Ascending aorta (tissue), 2 donors: ENCODE data around the gene LARGE1. TPM values are rescaled to one million over a fixed set of nuclear protein-coding genes. Genes with fewer than 3 reads are reported as not detected.
"Not testable (repeated sequence)": the region's sequence is repeated elsewhere in the genome, so short reads cannot be mapped to it uniquely, and the experiment has no call there.

Experiments used
- DNase-seq, 2 donors: peaks; one replicate each; pipeline ENCODE4 v3.0.0-alpha.2; 2019; ENCODE audit warnings: low spot score in 2 of 2
- H3K27ac ChIP-seq, 2 donors: fragments of 200-600 bp; sonication (generic); one replicate each; pipeline ENCODE4 v1.5.1; 2016 to 2017; ENCODE audit warnings: mild to moderate bottlenecking in 1 of 2
- H3K27me3 ChIP-seq: fragments of 200-600 bp; sonication (generic); one replicate; pipeline ENCODE4 v1.5.1; 2017
- H3K36me3 ChIP-seq, 2 donors: fragments of 200-600 bp; sonication (generic); one replicate each; pipeline ENCODE4 v1.5.1; 2016
- H3K4me1 ChIP-seq, 2 donors: fragments of 200-600 bp; sonication (generic); one replicate each; pipeline ENCODE4 v1.5.1; 2016 to 2017; ENCODE audit warnings: mild to moderate bottlenecking in 1 of 2
- H3K4me3 ChIP-seq, 2 donors: fragments of 200-600 bp; sonication (generic); one replicate each; pipeline ENCODE4 v1.5.1; 2016 to 2017; ENCODE audit warnings: mild to moderate bottlenecking in 1 of 2
- H3K9me3 ChIP-seq, 2 donors: fragments of 200-600 bp; sonication (generic); one replicate each; pipeline ENCODE4 v1.5.1; 2016
- CTCF ChIP-seq, 3 experiments: fragments of 200-600 bp in 2 of 3; fragments of 450-650 bp in 1 of 3; sonication (generic) in 2 of 3; IDR thresholded peaks; one replicate each; pipeline ENCODE4 v1.5.1; 2016 to 2019; ENCODE audit warnings: antibody characterized with exemption in 3 of 3, mild to moderate bottlenecking in 1 of 3, moderate library complexity in 1 of 3
- intact Hi-C: fragments of 100-400 bp; cut with DNase I; formaldehyde crosslinking; loops from one replicate; pipeline ENCODE4 v1.15.1; 2023
- total RNA-seq: library from RNA; depleted of rRNA; stranded (reverse); fragments of >200 nt; gene quantifications from one replicate; pipeline ENCODE4 v1.1.0, GENCODE V29; 2016

Gene LARGE1
- total RNA-seq, 1 donor from 2014 or later, result 40.6 TPM

DNA sequence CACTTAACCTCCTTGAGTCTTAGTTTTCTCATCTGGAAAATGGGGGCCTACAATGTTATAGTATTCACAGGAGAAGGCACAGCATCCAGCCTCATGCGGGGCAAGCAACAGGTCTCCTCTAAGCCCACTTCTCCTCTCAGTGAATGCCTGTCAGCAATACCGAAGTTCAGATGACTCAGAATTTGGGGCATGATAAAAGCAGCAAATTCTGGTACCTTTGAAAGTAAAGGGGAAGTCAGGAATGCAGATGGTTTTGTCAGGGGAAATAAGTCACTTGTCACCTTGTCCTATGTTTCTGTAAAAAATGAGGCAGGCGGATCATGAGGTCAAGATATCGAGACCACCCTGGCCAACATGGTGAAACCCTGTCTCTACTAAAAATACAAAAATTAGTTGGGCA, 350.2 kb downstream of the LARGE1 start:
- no peak for DNase-seq
- Histone ChIP-seq H3K4me3 (no peak overlapping the region), H3K9me3 (no peaks in the 10 kb centered on the region), H3K4me1 (no peaks in the 10 kb centered on the region), H3K36me3 (no peaks in the 10 kb centered on the region), H3K27me3 (no peaks in the 10 kb centered on the region), H3K27ac (no peak overlapping the region)
- no peak for TF ChIP-seq CTCF (IDR thresholded peaks at IDR 0.05)
- intact Hi-C loops, result no loop called here

- no peak for DNase-seq
- no peaks in the 10 kb centered on the region for H3K4me1 ChIP-seq
- TF ChIP-seq CTCF (IDR thresholded peaks at IDR 0.05), result no peak
- no peaks in the 10 kb centered on the region for H3K9me3 ChIP-seq
- no peaks in the 10 kb centered on the region for H3K27me3 ChIP-seq
- no peak overlapping the region for H3K4me3 ChIP-seq
- no peaks in the 10 kb centered on the region for H3K36me3 ChIP-seq
- intact Hi-C loops, result no loop called here
- H3K27ac ChIP-seq, result no peak overlapping the region
These were observed 350.7 kb downstream of the LARGE1 start for GRCh38 chr22:33569559-33569958.

DNA sequence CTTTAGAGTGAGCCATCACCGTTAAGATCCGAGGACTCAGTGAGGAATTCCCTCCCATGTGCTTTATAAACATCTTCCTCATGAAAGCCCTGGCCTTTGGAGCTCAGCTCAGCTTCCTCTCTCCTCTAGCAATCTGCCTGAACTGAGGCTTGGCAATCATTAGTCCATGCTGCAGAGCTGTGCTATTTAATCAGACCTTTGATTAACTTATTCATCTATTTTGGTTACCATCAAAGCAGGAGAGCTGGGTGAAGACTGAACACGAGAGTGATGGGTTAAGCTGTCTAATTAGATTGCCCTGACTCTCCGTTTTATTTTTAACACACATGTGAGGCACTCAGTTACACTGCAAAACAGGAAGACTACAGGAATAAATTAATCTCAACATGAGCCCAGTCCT, 351.3 kb downstream of the LARGE1 start:
- DNase-seq, result no peak
- Histone ChIP-seq H3K36me3 (no peaks in the 10 kb centered on the region), H3K4me1 (no peaks in the 10 kb centered on the region), H3K27me3 (no peaks in the 10 kb centered on the region), H3K27ac (no peak overlapping the region), H3K4me3 (no peak overlapping the region), H3K9me3 (no peaks in the 10 kb centered on the region)
- intact Hi-C loops, result no loop called here
- no peak for TF ChIP-seq CTCF (IDR thresholded peaks at IDR 0.05)

DNA sequence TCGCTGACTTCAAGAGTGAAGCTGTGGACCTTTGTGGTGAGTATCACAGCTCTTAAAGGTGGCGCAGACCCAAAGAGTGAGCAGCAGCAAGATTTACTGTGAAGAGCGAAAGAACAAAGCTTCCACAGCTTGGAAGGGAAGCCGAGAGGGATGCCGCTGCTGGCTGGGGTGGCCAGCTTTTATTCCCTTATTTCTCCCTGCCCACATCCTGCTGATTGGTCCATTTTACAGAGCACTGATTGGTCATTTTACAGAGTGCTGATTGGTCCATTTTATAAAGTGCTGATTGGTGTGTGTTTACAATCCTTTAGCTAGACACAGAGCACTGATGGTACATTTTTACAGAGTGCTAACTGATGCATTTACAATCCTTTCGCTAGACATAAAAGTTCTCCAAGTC, 353.8 kb downstream of the LARGE1 start:
- DNase-seq, H3K9me3 ChIP-seq, intact Hi-C loops, H3K36me3 ChIP-seq, H3K27ac ChIP-seq, H3K4me1 ChIP-seq, H3K4me3 ChIP-seq, H3K27me3 ChIP-seq: not testable (repeated sequence)

DNA sequence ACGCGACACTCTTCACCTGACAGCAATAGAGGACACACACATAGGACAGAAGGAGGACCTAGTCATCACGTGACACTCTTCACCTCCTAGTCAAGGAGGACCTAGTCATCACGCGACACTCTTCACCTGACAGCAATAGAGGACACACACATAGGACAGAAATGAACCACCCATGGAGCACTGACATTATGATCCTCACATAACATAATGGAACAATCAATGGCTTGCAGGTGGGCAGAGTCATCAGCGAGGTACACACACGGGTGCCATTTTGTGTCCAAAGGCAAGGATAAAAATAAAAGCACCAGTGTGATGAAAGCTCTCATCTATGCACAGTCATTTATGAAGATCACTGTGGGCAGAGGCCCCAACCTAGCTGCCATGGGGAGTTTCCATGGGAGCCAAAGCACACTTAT, 354.7 kb downstream of the LARGE1 start:
- Histone ChIP-seq H3K36me3 (peaks cover 0 to 4% of the 10 kb centered on the region in 2 donors), H3K27me3 (no peaks in the 10 kb centered on the region), H3K4me3 (no peak overlapping the region), H3K4me1 (no peaks in the 10 kb centered on the region), H3K9me3 (no peaks in the 10 kb centered on the region), H3K27ac (no peak overlapping the region)
- no peak for DNase-seq
- no peak for TF ChIP-seq CTCF (IDR thresholded peaks at IDR 0.05)
- intact Hi-C loops, result no loop called here

- Histone ChIP-seq H3K27ac (no peak overlapping the region), H3K9me3 (no peaks in the 10 kb centered on the region), H3K4me1 (no peaks in the 10 kb centered on the region), H3K27me3 (no peaks in the 10 kb centered on the region), H3K4me3 (no peak overlapping the region), H3K36me3 (peaks cover 0 to 4% of the 10 kb centered on the region in 2 donors)
- intact Hi-C loops, result no loop called here
- no peak for DNase-seq
- no peak for TF ChIP-seq CTCF (IDR thresholded peaks at IDR 0.05)
These were observed 355.6 kb downstream of the LARGE1 start for GRCh38 chr22:33564683-33565082.
